PFSK-1 (cell line): ENCODE measurements around the gene RPTOR.

Source experiments
- FOXP2 ChIP-seq: optimal IDR thresholded peaks from 2 replicates; pipeline ENCODE3; 2011; ENCODE audit warnings: borderline replicate concordance, control low read depth, inconsistent platforms; ENCODE audit not compliant: insufficient read depth; ENCODE audit errors: extremely low read length, extremely low read depth
- POLR2AphosphoS5 ChIP-seq: IDR thresholded peaks from 2 replicates; pipeline ENCODE4 v1.6.1; 2012; ENCODE audit warnings: low read depth, mild to moderate bottlenecking, control low read depth, low read length, moderate library complexity
- SIN3A ChIP-seq: IDR thresholded peaks from 2 replicates; pipeline ENCODE4 v1.6.1; 2012; ENCODE audit warnings: mild to moderate bottlenecking, low read length, moderate library complexity, borderline replicate concordance; ENCODE audit not compliant: insufficient read depth
- TAF1 ChIP-seq: IDR thresholded peaks from 2 replicates; pipeline ENCODE4 v1.6.1; 2012; ENCODE audit warnings: low read length, control low read depth, borderline replicate concordance; ENCODE audit not compliant: insufficient read depth
- TF ChIP-seq, protein P1 (sequence below), 2 experiments: IDR thresholded peaks; 2 replicates each; pipeline versions ENCODE4 v1.6.1 to v1.8.0; 2011 to 2012; ENCODE audit warnings: low read depth in 2 of 2, low read length in 2 of 2, control low read depth in 1 of 2, inconsistent platforms in 1 of 2, mild to moderate bottlenecking in 1 of 2, moderate library complexity in 1 of 2; ENCODE audit not compliant: insufficient read depth in 1 of 2

DNA sequence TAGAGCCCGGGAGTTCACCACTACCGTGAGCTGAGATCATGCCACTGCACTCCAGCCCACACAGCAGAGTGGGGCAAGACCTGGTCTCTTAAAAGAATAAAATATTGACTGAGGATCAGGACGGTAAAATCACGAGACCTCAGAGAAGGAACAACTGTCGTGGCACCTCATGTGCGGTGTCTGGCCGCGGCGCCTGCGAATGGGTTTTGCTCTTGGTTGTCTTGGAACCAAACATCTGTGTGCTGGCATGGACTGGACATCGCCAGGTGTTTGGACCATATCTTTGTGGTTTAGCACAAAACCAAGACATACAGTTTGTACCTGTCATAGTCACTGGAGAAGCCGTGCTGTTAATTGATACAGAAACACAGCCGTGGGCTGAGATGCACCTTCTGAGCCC is 234.1 kb downstream of the RPTOR start:
- no peak for TF ChIP-seq POLR2AphosphoS5
- TF ChIP-seq SIN3A = no peak
- TF ChIP-seq, protein P1, sequence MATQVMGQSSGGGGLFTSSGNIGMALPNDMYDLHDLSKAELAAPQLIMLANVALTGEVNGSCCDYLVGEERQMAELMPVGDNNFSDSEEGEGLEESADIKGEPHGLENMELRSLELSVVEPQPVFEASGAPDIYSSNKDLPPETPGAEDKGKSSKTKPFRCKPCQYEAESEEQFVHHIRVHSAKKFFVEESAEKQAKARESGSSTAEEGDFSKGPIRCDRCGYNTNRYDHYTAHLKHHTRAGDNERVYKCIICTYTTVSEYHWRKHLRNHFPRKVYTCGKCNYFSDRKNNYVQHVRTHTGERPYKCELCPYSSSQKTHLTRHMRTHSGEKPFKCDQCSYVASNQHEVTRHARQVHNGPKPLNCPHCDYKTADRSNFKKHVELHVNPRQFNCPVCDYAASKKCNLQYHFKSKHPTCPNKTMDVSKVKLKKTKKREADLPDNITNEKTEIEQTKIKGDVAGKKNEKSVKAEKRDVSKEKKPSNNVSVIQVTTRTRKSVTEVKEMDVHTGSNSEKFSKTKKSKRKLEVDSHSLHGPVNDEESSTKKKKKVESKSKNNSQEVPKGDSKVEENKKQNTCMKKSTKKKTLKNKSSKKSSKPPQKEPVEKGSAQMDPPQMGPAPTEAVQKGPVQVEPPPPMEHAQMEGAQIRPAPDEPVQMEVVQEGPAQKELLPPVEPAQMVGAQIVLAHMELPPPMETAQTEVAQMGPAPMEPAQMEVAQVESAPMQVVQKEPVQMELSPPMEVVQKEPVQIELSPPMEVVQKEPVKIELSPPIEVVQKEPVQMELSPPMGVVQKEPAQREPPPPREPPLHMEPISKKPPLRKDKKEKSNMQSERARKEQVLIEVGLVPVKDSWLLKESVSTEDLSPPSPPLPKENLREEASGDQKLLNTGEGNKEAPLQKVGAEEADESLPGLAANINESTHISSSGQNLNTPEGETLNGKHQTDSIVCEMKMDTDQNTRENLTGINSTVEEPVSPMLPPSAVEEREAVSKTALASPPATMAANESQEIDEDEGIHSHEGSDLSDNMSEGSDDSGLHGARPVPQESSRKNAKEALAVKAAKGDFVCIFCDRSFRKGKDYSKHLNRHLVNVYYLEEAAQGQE (IDR thresholded peaks at IDR 0.05; ENCODE audit: insufficient read depth in 1 of 2, low read depth in 2 of 2, low read length in 2 of 2) = no peak
- no peak for TF ChIP-seq FOXP2
- no peak for TF ChIP-seq TAF1
